NCI-H1048 (cell line): Measurements from ENCODE around the gene EFCAB11.

ENCODE experiments used
- DNase-seq: peaks from one replicate; lab custom pipeline; 2025; lab: John Stamatoyannopoulos, UW

The EFCAB11 gene

GRCh38 chr14:89767861-89768268 lies 186.7 kb downstream of the EFCAB11 start:
- DNase-seq: no peak

- DNase-seq: no peak
These were observed 187.4 kb downstream of the EFCAB11 start for GRCh38 chr14:89767131-89767530.

- no peak for DNase-seq
These were observed 189.2 kb downstream of the EFCAB11 start for GRCh38 chr14:89765346-89765745.

GRCh38 chr14:89760086-89760485 lies 194.4 kb downstream of the EFCAB11 start:
- no peak for DNase-seq

GRCh38 chr14:89757313-89757939 lies 197.1 kb downstream of the EFCAB11 start:
- DNase-seq: no peak

- DNase-seq: no peak
These were observed 198.7 kb downstream of the EFCAB11 start for GRCh38 chr14:89755816-89756215.

- no peak for DNase-seq
These were observed 200.6 kb downstream of the EFCAB11 start for GRCh38 chr14:89753828-89754412.

- no peak for DNase-seq
These were observed 203.6 kb downstream of the EFCAB11 start for GRCh38 chr14:89750908-89751392.

GRCh38 chr14:89750281-89750755 lies 204.2 kb downstream of the EFCAB11 start:
- no peak for DNase-seq

GRCh38 chr14:89748004-89748403 lies 206.5 kb downstream of the EFCAB11 start:
- DNase-seq: no peak

- DNase-seq: no peak
These were observed 207.4 kb downstream of the EFCAB11 start for GRCh38 chr14:89747126-89747525.

GRCh38 chr14:89746654-89747053 lies 207.9 kb downstream of the EFCAB11 start:
- DNase-seq: no peak

- DNase-seq: no peak
These were observed 208.4 kb downstream of the EFCAB11 start for GRCh38 chr14:89746135-89746534.
